IPS-15b (cell line): ENCODE measurements around the gene GPHA2.

ENCODE experiments used
- H3K27me3 ChIP-seq: one replicate; pipeline ENCODE4 v1.6.1; 2013; ENCODE audit warnings: low read length; ENCODE audit not compliant: control insufficient read depth, insufficient read depth
- H3K36me3 ChIP-seq: one replicate; pipeline ENCODE4 v1.6.1; 2013; ENCODE audit warnings: low read length; ENCODE audit not compliant: control insufficient read depth, insufficient read depth
- H3K4me1 ChIP-seq: one replicate; pipeline ENCODE4 v1.6.1; 2013; ENCODE audit warnings: mild to moderate bottlenecking, low read length; ENCODE audit not compliant: control insufficient read depth, insufficient read depth
- H3K4me3 ChIP-seq: one replicate; pipeline ENCODE4 v1.5.1; 2013; ENCODE audit warnings: low read depth, low read length
- H3K9ac ChIP-seq: one replicate; pipeline ENCODE4 v1.6.1; 2013; ENCODE audit warnings: low read depth, mild to moderate bottlenecking, low read length
- H3K9me3 ChIP-seq: one replicate; pipeline ENCODE4 v1.6.1; 2013; ENCODE audit warnings: mild to moderate bottlenecking, low read length; ENCODE audit not compliant: control insufficient read depth, insufficient read depth

The GPHA2 gene

DNA sequence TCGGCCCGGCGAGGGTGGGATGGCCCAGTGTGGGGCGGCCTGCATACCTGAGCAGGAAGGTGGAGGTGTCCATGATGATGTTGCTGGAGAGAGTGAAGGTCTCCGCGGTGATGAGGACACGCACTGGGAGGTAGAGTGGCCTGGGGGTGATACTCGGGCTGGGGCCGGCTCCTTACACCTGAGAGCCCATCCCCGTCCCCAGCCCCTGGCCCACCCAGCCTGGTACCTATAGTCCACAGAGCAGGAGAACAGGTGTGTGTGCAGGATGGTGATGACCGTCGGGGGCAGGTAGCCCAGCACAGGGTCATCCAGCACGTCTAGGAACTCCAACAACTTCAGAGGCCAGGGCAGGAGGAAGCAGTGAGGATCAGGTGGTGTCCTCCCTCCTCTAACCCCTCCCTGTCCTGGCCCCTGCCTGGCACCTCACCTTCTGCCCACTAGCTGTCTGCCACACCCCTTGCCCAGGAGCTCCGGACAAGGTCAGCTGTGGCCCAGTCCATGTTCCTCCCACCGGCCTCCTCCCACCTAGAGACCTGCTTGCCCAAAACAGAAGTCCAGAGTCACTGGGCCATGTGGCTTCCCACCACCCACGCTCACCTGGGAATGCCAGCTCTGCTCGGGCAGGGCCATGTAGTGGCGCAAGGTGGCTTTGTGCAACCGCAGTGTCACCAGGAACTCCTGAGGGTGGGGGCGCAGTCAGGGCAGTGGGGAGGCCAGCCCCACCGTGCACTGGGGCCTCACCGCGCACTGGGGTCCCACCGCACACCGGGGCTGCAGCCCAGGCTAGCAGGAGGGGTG, 30.0 kb downstream of the GPHA2 start:
- no peaks in the 10 kb centered on the region for H3K4me1 ChIP-seq
- no peaks in the 10 kb centered on the region for H3K27me3 ChIP-seq
- no peak overlapping the region for H3K9ac ChIP-seq
- H3K4me3 ChIP-seq = no peak overlapping the region
- H3K9me3 ChIP-seq = no peaks in the 10 kb centered on the region
- H3K36me3 ChIP-seq = peaks cover 56% of the 10 kb centered on the region

GRCh38 chr11:64903291-64903833, 32.3 kb downstream of the GPHA2 start:
- no peak overlapping the region for H3K9ac ChIP-seq
- peaks cover 48% of the 10 kb centered on the region for H3K36me3 ChIP-seq
- no peaks in the 10 kb centered on the region for H3K4me1 ChIP-seq
- H3K27me3 ChIP-seq = no peaks in the 10 kb centered on the region
- no peak overlapping the region for H3K4me3 ChIP-seq
- no peaks in the 10 kb centered on the region for H3K9me3 ChIP-seq

- Histone ChIP-seq H3K4me3 (no peak overlapping the region), H3K9me3 (no peaks in the 10 kb centered on the region), H3K27me3 (no peaks in the 10 kb centered on the region), H3K4me1 (no peaks in the 10 kb centered on the region), H3K36me3 (peaks cover 51% of the 10 kb centered on the region), H3K9ac (no peak overlapping the region)
These were observed 33.4 kb downstream of the GPHA2 start for GRCh38 chr11:64902102-64902900.

GRCh38 chr11:64900774-64901173, 34.9 kb downstream of the GPHA2 start:
- no peaks in the 10 kb centered on the region for H3K4me1 ChIP-seq
- H3K36me3 ChIP-seq = peaks cover 42% of the 10 kb centered on the region
- no peak overlapping the region for H3K4me3 ChIP-seq
- no peaks in the 10 kb centered on the region for H3K9me3 ChIP-seq
- no peaks in the 10 kb centered on the region for H3K27me3 ChIP-seq
- no peak overlapping the region for H3K9ac ChIP-seq

DNA sequence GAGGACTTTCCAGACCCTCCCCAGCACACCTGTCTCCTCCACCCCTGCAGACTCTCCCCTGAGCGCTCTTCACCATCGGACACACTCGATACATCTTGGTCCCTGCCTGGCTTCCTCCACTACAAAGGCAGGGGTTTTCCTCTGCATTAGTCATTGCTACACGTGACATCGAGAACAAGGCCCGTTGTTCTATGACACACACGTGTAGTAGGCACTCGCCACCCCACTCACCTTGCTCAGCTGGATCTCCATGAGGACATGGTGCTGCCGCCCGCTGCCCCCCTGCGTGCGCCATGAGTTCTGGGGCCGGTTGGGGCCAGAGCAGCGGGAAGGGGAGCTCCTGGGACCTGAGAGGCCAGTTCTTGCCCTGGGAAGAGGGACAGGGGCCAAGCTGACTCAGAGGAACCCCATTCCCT, 35.4 kb downstream of the GPHA2 start:
- Histone ChIP-seq H3K27me3 (no peaks in the 10 kb centered on the region), H3K9me3 (no peaks in the 10 kb centered on the region), H3K9ac (no peak overlapping the region), H3K36me3 (peaks cover 39% of the 10 kb centered on the region), H3K4me3 (no peak overlapping the region), H3K4me1 (no peaks in the 10 kb centered on the region)

DNA sequence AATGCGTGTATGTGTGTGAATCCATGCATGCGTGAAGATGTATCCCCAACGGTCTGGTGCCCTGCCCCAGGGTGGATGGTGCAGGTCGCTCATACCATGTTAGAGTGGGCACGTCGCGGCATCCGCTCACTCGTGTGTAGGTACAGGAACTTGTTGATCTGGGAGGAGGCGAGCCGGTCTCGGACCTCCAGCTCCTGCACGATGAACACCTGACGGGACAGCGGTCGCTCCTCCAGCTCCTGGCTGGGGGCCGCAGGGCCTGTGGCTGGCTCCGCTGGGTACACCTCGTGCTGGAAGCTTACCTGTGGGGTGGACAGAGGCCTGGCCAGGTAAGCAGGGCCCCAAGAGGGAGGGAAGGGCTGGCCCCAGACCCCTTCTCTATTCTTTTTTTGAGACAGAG, 37.2 kb downstream of the GPHA2 start:
- Histone ChIP-seq H3K27me3 (no peaks in the 10 kb centered on the region), H3K36me3 (peaks cover 41% of the 10 kb centered on the region), H3K9me3 (no peaks in the 10 kb centered on the region), H3K9ac (no peak overlapping the region), H3K4me3 (no peak overlapping the region), H3K4me1 (no peaks in the 10 kb centered on the region)

DNA sequence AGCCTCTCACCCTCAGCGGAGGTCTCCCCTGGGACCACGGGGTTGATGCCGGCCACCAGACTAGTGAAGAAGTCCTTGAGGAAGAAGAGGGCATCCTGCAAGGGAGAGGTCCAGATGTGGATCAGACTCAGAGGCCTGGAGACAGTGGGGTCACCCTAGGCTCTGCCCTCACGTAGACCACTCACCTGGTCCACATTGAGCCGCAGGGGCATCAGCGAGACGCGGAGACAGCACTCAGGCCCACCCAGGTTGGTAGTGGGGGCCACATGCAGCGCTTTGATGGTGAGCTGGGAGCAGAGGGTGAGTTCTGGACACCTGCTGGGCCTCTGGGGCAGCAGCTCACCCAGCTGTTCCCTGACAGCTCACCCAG, 37.6 kb downstream of the GPHA2 start:
- H3K4me1 ChIP-seq = no peaks in the 10 kb centered on the region
- H3K27me3 ChIP-seq = no peaks in the 10 kb centered on the region
- no peak overlapping the region for H3K4me3 ChIP-seq
- H3K9ac ChIP-seq = no peak overlapping the region
- peaks cover 40% of the 10 kb centered on the region for H3K36me3 ChIP-seq
- no peaks in the 10 kb centered on the region for H3K9me3 ChIP-seq

DNA sequence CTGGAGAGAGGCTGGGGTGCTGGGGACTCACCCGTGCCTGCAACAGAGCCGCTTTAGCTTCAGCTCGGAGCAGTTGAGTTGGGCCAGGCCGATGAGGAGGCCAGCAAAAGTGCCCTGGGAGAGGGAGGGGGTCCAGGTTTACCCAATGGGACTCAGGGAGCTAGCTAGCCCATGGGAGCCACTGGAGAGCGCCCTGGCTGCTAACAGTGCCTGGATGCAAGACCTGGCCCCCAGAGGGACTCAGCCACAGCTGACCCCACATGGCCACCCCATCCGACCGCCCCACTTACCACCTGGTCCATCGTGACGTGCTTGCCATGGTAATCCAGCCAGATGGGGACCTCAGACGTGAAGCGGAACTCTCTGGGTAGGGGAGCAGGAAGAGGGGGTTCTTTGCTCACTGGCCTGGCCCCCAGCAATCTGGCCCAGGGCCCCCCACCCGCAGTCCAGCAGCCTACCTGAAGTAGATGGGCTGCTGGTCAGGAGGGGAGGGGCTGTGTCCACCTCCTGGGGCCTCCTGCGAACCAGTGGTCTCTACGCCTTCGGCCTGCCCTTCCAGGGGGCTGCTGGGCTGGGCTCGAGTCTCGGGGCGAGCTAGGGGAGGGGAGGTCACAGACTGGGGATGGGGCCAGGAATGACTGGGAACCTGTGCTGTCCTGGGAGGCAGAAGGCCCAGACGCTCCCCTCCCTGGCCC, 38.2 kb downstream of the GPHA2 start:
- Histone ChIP-seq H3K4me1 (no peaks in the 10 kb centered on the region), H3K9me3 (no peaks in the 10 kb centered on the region), H3K9ac (no peak overlapping the region), H3K36me3 (peaks cover 37% of the 10 kb centered on the region), H3K27me3 (no peaks in the 10 kb centered on the region), H3K4me3 (no peak overlapping the region)

GRCh38 chr11:64896448-64897022, 39.2 kb downstream of the GPHA2 start:
- H3K9ac ChIP-seq = no peak overlapping the region
- no peaks in the 10 kb centered on the region for H3K9me3 ChIP-seq
- H3K4me3 ChIP-seq = no peak overlapping the region
- H3K4me1 ChIP-seq = no peaks in the 10 kb centered on the region
- H3K36me3 ChIP-seq = peaks cover 29% of the 10 kb centered on the region
- H3K27me3 ChIP-seq = no peaks in the 10 kb centered on the region

- Histone ChIP-seq H3K36me3 (peaks cover 20% of the 10 kb centered on the region), H3K9ac (no peak overlapping the region), H3K4me1 (no peaks in the 10 kb centered on the region), H3K27me3 (no peaks in the 10 kb centered on the region), H3K4me3 (no peak overlapping the region), H3K9me3 (no peaks in the 10 kb centered on the region)
These were observed 40.8 kb downstream of the GPHA2 start for GRCh38 chr11:64894812-64895452.
